GM12864 (cell line): ENCODE data around the gene CCL15.

Source experiments
- DNase-seq: peaks from one replicate; pipeline ENCODE4 v3.0.0-alpha.2; 2011; ENCODE audit warnings: low read depth
- H3K4me3 ChIP-seq: 2 replicates; pipeline ENCODE4 v1.5.1; 2011; ENCODE audit warnings: mild to moderate bottlenecking, low read depth, low read length, control low read depth
- CTCF ChIP-seq: IDR thresholded peaks from 2 replicates; pipeline ENCODE4 v1.5.1; 2011; ENCODE audit warnings: low read depth, mild to moderate bottlenecking, moderate library complexity, low read length, control low read depth, inconsistent platforms; ENCODE audit errors: missing control alignments

CCL15 gene

GRCh38 chr17:36001110-36001771 is at the start of gene CCL15:
CCL15 (minus strand) TSS chr17:36001553; CDS start chr17:36001492, 61 bp downstream.
- H3K4me3 ChIP-seq: no peak within 1 kb of the TSS
- no peak for DNase-seq
- no peak for TF ChIP-seq CTCF

- no peak for DNase-seq
- H3K4me3 ChIP-seq: no peak overlapping the region
- no peak for TF ChIP-seq CTCF
These were observed 48.3 kb upstream of the CCL15 start for GRCh38 chr17:36049643-36050042.

- H3K4me3 ChIP-seq: no peak overlapping the region
- DNase-seq: no peak
- no peak for TF ChIP-seq CTCF
These were observed 46.7 kb upstream of the CCL15 start for GRCh38 chr17:36048066-36048465.

- no peak overlapping the region for H3K4me3 ChIP-seq
- no peak for DNase-seq
- no peak for TF ChIP-seq CTCF
These were observed 34.9 kb upstream of the CCL15 start for GRCh38 chr17:36036235-36036634.

GRCh38 chr17:36034127-36034526 is 32.8 kb upstream of the CCL15 start:
- DNase-seq: peak; percentile 5
- no peak for TF ChIP-seq CTCF
- no peak overlapping the region for H3K4me3 ChIP-seq

GRCh38 chr17:36030956-36031355 is 29.6 kb upstream of the CCL15 start:
- DNase-seq: no peak
- no peak overlapping the region for H3K4me3 ChIP-seq
- no peak for TF ChIP-seq CTCF

- no peak for TF ChIP-seq CTCF
These were observed 26.4 kb upstream of the CCL15 start for GRCh38 chr17:36027761-36028160.

More at GRCh38 chr17:36027761-36028160, 26.4 kb upstream of the CCL15 start:
- no peak overlapping the region for H3K4me3 ChIP-seq
- DNase-seq: no peak
